IMR-90 (cell line): ENCODE results near the gene ARHGEF37. TPM values are rescaled to one million over a fixed set of nuclear protein-coding genes. Genes with fewer than 3 reads are reported as not detected.

Experiments
- ATAC-seq: fragments of 200-7000 bp; cut with Tn5 transposase; 2 replicates; pipeline ENCODE4 v1.9.1; 2020; ENCODE audit warnings: low read depth, mild to moderate bottlenecking, moderate library complexity
- BruUV-seq: library from RNA; stranded (reverse); fragments of 400-500 nt; replicated peaks from 2 replicates; lab custom pipeline; 2021; lab: Mats Ljungman, UMichigan
- CTCF ChIA-PET: fragments of 300-600 bp; formaldehyde crosslinking; extraction: SDS; loops from one replicate; lab custom pipeline; 2021; ENCODE audit warnings: antibody characterized with exemption; lab: Yijun Ruan, JAX
- POLR2A ChIA-PET: fragments of 300-600 bp; sonication (Branson Sonifier 250); formaldehyde crosslinking; loops from one replicate; lab custom pipeline; 2022; ENCODE audit warnings: antibody characterized with exemption; ENCODE audit not compliant: unreplicated experiment; lab: Charles Lee
- DNase-seq: peaks from one replicate; pipeline ENCODE4 v3.0.0; 2013
- H2AFZ ChIP-seq: replicated peaks from 2 replicates; pipeline ENCODE3; 2013; ENCODE audit warnings: low read length, mild to moderate bottlenecking; ENCODE audit not compliant: poor library complexity
- H2AK5ac ChIP-seq: 2 replicates; pipeline ENCODE4 v1.6.1; 2013; ENCODE audit warnings: low read depth, low read length, inconsistent platforms
- H2AK9ac ChIP-seq: replicated peaks from 2 replicates; pipeline ENCODE3; 2013; ENCODE audit warnings: mild to moderate bottlenecking, low read depth, low read length, moderate library complexity; ENCODE audit not compliant: poor library complexity
- H2BK120ac ChIP-seq: 2 replicates; pipeline ENCODE4 v1.6.1; 2013; ENCODE audit warnings: low read depth, low read length, inconsistent platforms
- H2BK15ac ChIP-seq: 3 replicates; pipeline ENCODE4 v1.6.1; 2013; ENCODE audit warnings: low read depth, low read length, inconsistent platforms
- H2BK20ac ChIP-seq: 2 replicates; pipeline ENCODE4 v1.6.1; 2013; ENCODE audit warnings: low read depth, mild to moderate bottlenecking, inconsistent platforms, low read length, moderate library complexity
- H2BK5ac ChIP-seq: 2 replicates; pipeline ENCODE4 v1.6.1; 2013; ENCODE audit warnings: mild to moderate bottlenecking, low read depth, low read length, inconsistent platforms; ENCODE audit not compliant: poor library complexity, severe bottlenecking
- H3K14ac ChIP-seq: replicated peaks from 2 replicates; pipeline ENCODE4 v1.6.1; 2013; ENCODE audit warnings: low read depth, low read length, inconsistent platforms
- H3K18ac ChIP-seq: 2 replicates; pipeline ENCODE4 v1.6.1; 2013; ENCODE audit warnings: low read depth, low read length, control low read depth
- H3K23ac ChIP-seq: 2 replicates; pipeline ENCODE4 v1.6.1; 2013; ENCODE audit warnings: low read depth, low read length, inconsistent platforms
- H3K27ac ChIP-seq: 2 replicates; pipeline ENCODE4 v1.5.1; 2013; ENCODE audit warnings: mild to moderate bottlenecking, control low read depth, low read length; ENCODE audit not compliant: insufficient read depth
- H3K27me3 ChIP-seq: 2 replicates; pipeline ENCODE4 v1.6.1; 2013; ENCODE audit warnings: low read length; ENCODE audit not compliant: control insufficient read depth, insufficient read depth
- H3K36me3 ChIP-seq: 2 replicates; pipeline ENCODE4 v1.6.1; 2013; ENCODE audit warnings: low read length, mixed read lengths; ENCODE audit not compliant: control insufficient read depth, insufficient read depth
- H3K4ac ChIP-seq: 2 replicates; pipeline ENCODE4 v1.6.1; 2013; ENCODE audit warnings: low read depth, low read length, inconsistent platforms
- H3K4me1 ChIP-seq: 2 replicates; pipeline ENCODE4 v1.6.1; 2013; ENCODE audit warnings: low read length, mixed read lengths; ENCODE audit not compliant: control insufficient read depth, insufficient read depth
- H3K4me2 ChIP-seq: 2 replicates; pipeline ENCODE4 v1.6.1; 2013; ENCODE audit warnings: low read depth, mild to moderate bottlenecking, control low read depth, low read length, moderate library complexity
- H3K4me3 ChIP-seq: 2 replicates; pipeline ENCODE4 v1.5.1; 2013; ENCODE audit warnings: low read depth, mild to moderate bottlenecking, control low read depth, low read length, moderate library complexity; ENCODE audit not compliant: insufficient read depth
- H3K56ac ChIP-seq: 2 replicates; pipeline ENCODE4 v1.6.1; 2013; ENCODE audit warnings: low read length, inconsistent platforms; ENCODE audit not compliant: insufficient read depth; ENCODE audit errors: extremely low read depth
- H3K79me1 ChIP-seq, 2 experiments: 2 replicates each; pipeline ENCODE4 v1.6.1; 2013; ENCODE audit warnings: low read length in 2 of 2, inconsistent platforms in 1 of 2, low read depth in 1 of 2
- H3K9ac ChIP-seq: 2 replicates; pipeline ENCODE4 v1.6.1; 2013; ENCODE audit warnings: low read depth, low read length, control low read depth
- H3K9me1 ChIP-seq: 2 replicates; pipeline ENCODE4 v1.6.1; 2013; ENCODE audit warnings: low read length, inconsistent platforms; ENCODE audit not compliant: insufficient read depth
- H3K9me3 ChIP-seq: 2 replicates; pipeline ENCODE4 v1.6.1; 2013; ENCODE audit warnings: low read length; ENCODE audit not compliant: control insufficient read depth, insufficient read depth
- H4K20me1 ChIP-seq: 2 replicates; pipeline ENCODE4 v1.6.1; 2013; ENCODE audit warnings: low read length, inconsistent platforms; ENCODE audit not compliant: insufficient read depth
- H4K5ac ChIP-seq: 2 replicates; pipeline ENCODE4 v1.6.1; 2013; ENCODE audit warnings: mild to moderate bottlenecking, low read depth, low read length, control low read depth
- H4K8ac ChIP-seq, 2 experiments: 2 replicates each; pipeline ENCODE4 v1.6.1; 2013; ENCODE audit warnings: low read depth in 2 of 2, low read length in 2 of 2, control low read depth in 1 of 2, inconsistent platforms in 1 of 2
- H4K91ac ChIP-seq: 2 replicates; pipeline ENCODE4 v1.6.1; 2013; ENCODE audit warnings: low read depth, low read length, inconsistent platforms; ENCODE audit not compliant: insufficient read depth
- BHLHE40 ChIP-seq: fragments of 150-350 bp; IDR thresholded peaks from 2 replicates; pipeline ENCODE4 v1.6.1; 2016; ENCODE audit warnings: mild to moderate bottlenecking, low read depth, low read length
- CEBPB ChIP-seq: IDR thresholded peaks from 2 replicates; pipeline ENCODE4 v1.6.1; 2012; ENCODE audit warnings: low read depth, low read length, improper control_type of control experiment
- CHD1 ChIP-seq: IDR thresholded peaks from 2 replicates; pipeline ENCODE4 v1.6.1; 2012; ENCODE audit warnings: low read depth, low read length, improper control_type of control experiment
- RAD21 ChIP-seq: IDR thresholded peaks from 2 replicates; pipeline ENCODE4 v1.6.1; 2012; ENCODE audit warnings: low read length, improper control_type of control experiment
- RFX5 ChIP-seq: IDR thresholded peaks from 2 replicates; pipeline ENCODE4 v1.8.0; 2012; ENCODE audit warnings: low read depth, mild to moderate bottlenecking, low read length, moderate library complexity
- WGBS, 2 experiments: methylation state at CpG; one replicate each; pipeline versions ENCODE4 v1.1.5 to v1.1.7; 2013; ENCODE audit warnings: missing lambda C conversion rate in 2 of 2; ENCODE audit not compliant: insufficient read length in 1 of 2; ENCODE audit errors: extremely low coverage in 2 of 2; 5-methylcytosine and 5-hydroxymethylcytosine counted together
- dilution Hi-C: fragments of 300-500 bp; cut with HindIII; formaldehyde crosslinking; loops from one replicate; pipeline ENCODE4 v1.14.3; 2018; ENCODE audit warnings: low sequenced_read_pairs; ENCODE audit not compliant: unreplicated experiment
- in situ Hi-C: fragments of 300-500 bp; cut with MboI; formaldehyde crosslinking; loops from 3 replicates; pipeline ENCODE4 v1.14.3; 2019; ENCODE audit warnings: low sequenced_read_pairs, inconsistent platforms, mixed read lengths
- intact Hi-C: fragments of 100-400 bp; cut with micrococcal nuclease; formaldehyde crosslinking; loops from 2 replicates; pipeline ENCODE4 v1.10.0; 2022
- polyA plus RNA-seq, 3 experiments: library from polyadenylated mRNA; depleted of rRNA; stranded (reverse); fragments of >200 nt; gene quantifications; 2 replicates each; pipeline ENCODE4 v1.2.3, GENCODE V29; 2012; ENCODE audit warnings: low replicate concordance in 1 of 3
- total RNA-seq: library from RNA; depleted of rRNA; stranded (reverse); fragments of >200 nt; gene quantifications from 2 replicates; pipeline ENCODE4 v1.2.3, GENCODE V29; 2012

Gene ARHGEF37
- total and polyA plus RNA-seq, 2 of the 4 experiments (the other 2 are of a cell fraction): 0.39 to 0.54 TPM

- no peak for TF ChIP-seq CHD1
- TF ChIP-seq RFX5: no peak
- no peak for TF ChIP-seq RAD21
Measured at GRCh38 chr5:149552553-149553160, 28.6 kb upstream of the ARHGEF37 start (continued).

GRCh38 chr5:149559706-149560105, 21.6 kb upstream of the ARHGEF37 start:
- Histone ChIP-seq H3K56ac (no peak overlapping the region), H3K4me1 (peaks cover 14% of the 10 kb centered on the region), H4K5ac (peak overlapping the region; percentile 34; the same call in 1 of the 2 replicates), H4K8ac (no peak overlapping the region), H3K79me1 (peaks cover 6 to 7% of the 10 kb centered on the region in 2 experiments; a peak in 2 of 4 replicates), H2BK5ac (peak overlapping the region; percentile 64), H3K9me3 (no peaks in the 10 kb centered on the region), H3K27me3 (no peaks in the 10 kb centered on the region), H2BK120ac (peak overlapping the region; percentile 54), H3K23ac (peak overlapping the region; percentile 12; the same call in 1 of the 2 replicates), H3K36me3 (no peaks in the 10 kb centered on the region), H3K14ac (peak overlapping the region; percentile 18; the same call in 1 of the 2 replicates), H2AK9ac (no peak overlapping the region), H3K9ac (no peak overlapping the region), H3K9me1 (peaks cover 3% of the 10 kb centered on the region; the same call in 1 of the 2 replicates), H2AK5ac (no peak overlapping the region), H4K20me1 (no peaks in the 10 kb centered on the region), H3K18ac (peak overlapping the region; percentile 29), H3K4me3 (no peak overlapping the region), H3K4me2 (no peak overlapping the region), H3K4ac (peak overlapping the region; percentile 28; the same call in 1 of the 2 replicates), H2AFZ (no peak overlapping the region), H2BK20ac (peak overlapping the region; percentile 39; the same call in 1 of the 2 replicates), H4K91ac (peak overlapping the region; percentile 40; the same call in 1 of the 2 replicates), H3K27ac (peak overlapping the region; percentile 62; the same call in 1 of the 2 replicates), H2BK15ac (0 out of 3 replicates have a peak overlapping the region, but pooled peaks have one; percentile 11)
- intact Hi-C loops (loop anchor here (5.0 to 10.0 kb wide), 5 partner anchors 72 to 825 kb away; partner anchors contain the start of genes ABLIM3 and AFAP1L1), dilution Hi-C loops (no loop called here), in situ Hi-C loops (loop anchor here (5.0 to 25.0 kb wide), 3 partner anchors 122 to 397 kb away; no protein-coding TSS in a partner anchor)
- WGBS, 2 experiments: 17% methylated on average over 1 of the region's 2 CpGs; no CpG with 5 or more reads in 1 of the 2 experiments
- POLR2A ChIA-PET: no interaction called here
- ATAC-seq: no peak
- TF ChIP-seq CEBPB (peak; percentile 59; the same call in 1 of the 2 replicates), BHLHE40 (no peak)
- BruUV-seq: no TSS peak
- peak; percentile 22 for DNase-seq
- CTCF ChIA-PET: interaction anchor here (0.9 kb wide), 1 partner anchor 60 kb away, joined by 3 read pairs; no protein-coding TSS in a partner anchor
